Uterus (tissue), 2 donors: ENCODE results near the gene NPIPB6.
"Not testable (repeated sequence)": the region's sequence is repeated elsewhere in the genome, so short reads cannot be mapped to it uniquely, and the experiment has no call there.

Source experiments
- CTCF ChIP-seq, 4 experiments: fragments of 200-600 bp in 2 of 4; fragments of 450-650 bp in 2 of 4; sonication (generic) in 2 of 4; IDR thresholded peaks; one replicate each; pipeline ENCODE4 v1.5.1; 2016 to 2019; ENCODE audit warnings: antibody characterized with exemption in 4 of 4, mild to moderate bottlenecking in 2 of 4, moderate library complexity in 1 of 4
- POLR2A ChIP-seq, 2 donors: fragments of 450-650 bp; IDR thresholded peaks; one replicate each; pipeline ENCODE4 v1.6.1; 2016; ENCODE audit warnings: antibody characterized with exemption in 2 of 2, mild to moderate bottlenecking in 1 of 2, moderate library complexity in 1 of 2

- TF ChIP-seq CTCF, POLR2A (IDR thresholded peaks at IDR 0.05): not testable (repeated sequence)
These were observed 19.0 kb upstream of the NPIPB6 start for GRCh38 chr16:28382177-28382867.
